ENCODE measurements around the gene PLOD3. TPM values are rescaled to one million over a fixed set of nuclear protein-coding genes. Genes with fewer than 3 reads are reported as not detected.

The PLOD3 gene
- total and polyA plus RNA-seq, 9 of the 15 experiments (the other 6 are each of a cell fraction or from before 2014, with no cell fraction given), result 2.8 to 101 (median 30.9) TPM

GRCh38 chr7:101212014-101212413 is 5.4 kb downstream of the PLOD3 start:
- BruUV-seq (replicated peaks), result no TSS peak
- WGBS (ENCODE audit: insufficient coverage, low coverage, missing lambda C conversion rate), result 96% methylated on average over 4 of the region's 8 CpGs

More at GRCh38 chr7:101212014-101212413, 5.4 kb downstream of the PLOD3 start:
- Histone ChIP-seq H3K4me3 (no peak overlapping the region), H3K36me3 (ENCODE audit: control insufficient read depth, insufficient read depth, low read length) (peaks cover 73% of the 10 kb centered on the region; the same call in 2 of the 3 replicates), H2AFZ (ENCODE audit: low read depth, low read length) (no peak overlapping the region), H3K9ac (ENCODE audit: insufficient read depth in 1 of 2, low read depth in 2 of 2, low read length in 2 of 2) (no peak overlapping the region; a peak in 1 of 4 replicates), H3K79me2 (ENCODE audit: control insufficient read depth, insufficient read depth, low read length) (peaks cover 14% of the 10 kb centered on the region), H3K9me1 (ENCODE audit: control insufficient read depth, insufficient read depth, low read length) (no peaks in the 10 kb centered on the region), H3K9me3 (replicated peaks; ENCODE audit: control insufficient read depth, insufficient read depth, low read depth, low read length) (no peaks in the 10 kb centered on the region), H3K27me3 (ENCODE audit: control insufficient read depth in 2 of 2, insufficient read depth in 2 of 2, low read length in 2 of 2) (no peaks in the 10 kb centered on the region), H3K4me1 (replicated peaks in 1 of 2; ENCODE audit: control insufficient read depth in 2 of 2, insufficient read depth in 2 of 2, low read length in 2 of 2) (peaks cover 10 to 37% of the 10 kb centered on the region in 2 experiments), H3K4me2 (ENCODE audit: insufficient read depth, low read length) (no peak overlapping the region), H3K27ac (ENCODE audit: extremely low read depth, low read depth, low read length) (no peak overlapping the region), H4K20me1 (replicated peaks; ENCODE audit: control insufficient read depth, insufficient read depth, low read length) (no peaks in the 10 kb centered on the region)
- in situ Hi-C loops (cut with MboI), result no loop called here
- ATAC-seq (no peak), DNase-seq (ENCODE audit: extremely low read depth in 1 of 4, low spot score in 3 of 4) (no peak), FAIRE-seq (no peak)
- POLR2A ChIA-PET, result no interaction called here
- intact Hi-C loops (cut with micrococcal nuclease), result no loop called here
- CTCF ChIA-PET (ENCODE audit: low intra/inter-chr PET ratio), result no interaction called here
- TF ChIP-seq EHMT2 (IDR thresholded peaks at IDR 0.05), result no peak
- TF ChIP-seq ZKSCAN1 (IDR thresholded peaks at IDR 0.05; ENCODE audit: low read depth, low read length), result no peak
- no peak for TF ChIP-seq ZFPM2 (CRISPR knock-in tag; IDR thresholded peaks at IDR 0.05)
- no peak for TF ChIP-seq THRA (IDR thresholded peaks at IDR 0.05)
- TF ChIP-seq GTF2B (IDR thresholded peaks at IDR 0.05; ENCODE audit: extremely low read depth, insufficient read length), result no peak
- TF ChIP-seq STAT5B (CRISPR knock-in tag; IDR thresholded peaks at IDR 0.05), result no peak
- no peak for TF ChIP-seq CHCHD3 (CRISPR knock-in tag; IDR thresholded peaks at IDR 0.05)
- TF ChIP-seq ZNF354B (CRISPR knock-in tag; IDR thresholded peaks at IDR 0.05), result no peak

All from K562 (cell line).